ENCODE data around the gene NACC1.

DNA sequence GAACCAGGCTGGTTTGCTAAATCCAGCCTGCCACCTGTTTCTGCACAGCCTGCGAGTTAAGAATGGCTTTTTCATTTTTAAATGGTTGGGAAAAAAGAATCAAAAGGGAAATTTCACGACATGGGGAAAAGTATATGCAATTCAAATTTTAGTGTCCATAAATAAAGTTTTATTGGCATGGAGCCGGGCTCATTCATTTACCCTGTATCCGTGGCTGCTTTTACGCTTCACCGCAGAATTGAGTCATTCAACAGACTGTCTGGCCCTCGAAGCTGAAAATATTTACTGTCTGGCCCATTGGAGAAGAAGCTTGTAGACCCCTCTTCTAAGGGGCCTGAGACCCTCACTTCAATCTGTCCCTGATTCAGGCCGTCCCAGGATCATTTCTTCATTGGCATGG is 58.3 kb downstream of the NACC1 start:
- TF ChIP-seq SUZ12 (IDR thresholded peaks at IDR 0.05) = no peak
- no peak for TF ChIP-seq SP1 (IDR thresholded peaks at IDR 0.05)
- no peak for TF ChIP-seq ELF4 (IDR thresholded peaks at IDR 0.05)
- no peak for TF ChIP-seq FOXK2 (IDR thresholded peaks at IDR 0.05)
- TF ChIP-seq L3MBTL2 (conservative IDR thresholded peaks at IDR 0.05) = no peak
- TF ChIP-seq LEF1 (IDR thresholded peaks at IDR 0.05; ENCODE audit: borderline replicate concordance) = no peak
- TF ChIP-seq CTBP1 (IDR thresholded peaks at IDR 0.05; ENCODE audit: borderline replicate concordance) = no peak
- no peak for TF ChIP-seq TARDBP (IDR thresholded peaks at IDR 0.05)
- no peak for TF ChIP-seq ARNT (IDR thresholded peaks at IDR 0.05)
- TF ChIP-seq BHLHE40 (IDR thresholded peaks at IDR 0.05; ENCODE audit: borderline replicate concordance) = no peak

Data from HEK293T (cell line).